Right lobe of liver (tissue), 4 donors: Measurements from ENCODE around the gene PABPC1L2A.
"Not testable (repeated sequence)": the region's sequence is repeated elsewhere in the genome, so short reads cannot be mapped to it uniquely, and the experiment has no call there.

ENCODE experiments used
- POLR2A ChIP-seq: fragments of 450-650 bp; IDR thresholded peaks from one replicate; pipeline ENCODE4 v1.6.1; 2017; ENCODE audit warnings: antibody characterized with exemption, mild to moderate bottlenecking
- TF ChIP-seq, protein P1 (sequence below), 4 donors: fragments of 200-600 bp in 3 of 4; fragments of 450-650 bp in 1 of 4; IDR thresholded peaks; one replicate each; pipeline versions ENCODE4 v1.5.1 to v1.8.0; 2016 to 2022; ENCODE audit warnings: antibody characterized with exemption in 4 of 4, mild to moderate bottlenecking in 2 of 4
- donor health status: DM: no; HTN: no; CAD: no.
- donor health status: DM: no; HTN: no; CAD: no.
- donor health status: DM: no; HTN: yes; CAD: no.

GRCh38 chrX:73078597-73078996 lies 715 bp downstream of the PABPC1L2A start:
- TF ChIP-seq, protein P1, sequence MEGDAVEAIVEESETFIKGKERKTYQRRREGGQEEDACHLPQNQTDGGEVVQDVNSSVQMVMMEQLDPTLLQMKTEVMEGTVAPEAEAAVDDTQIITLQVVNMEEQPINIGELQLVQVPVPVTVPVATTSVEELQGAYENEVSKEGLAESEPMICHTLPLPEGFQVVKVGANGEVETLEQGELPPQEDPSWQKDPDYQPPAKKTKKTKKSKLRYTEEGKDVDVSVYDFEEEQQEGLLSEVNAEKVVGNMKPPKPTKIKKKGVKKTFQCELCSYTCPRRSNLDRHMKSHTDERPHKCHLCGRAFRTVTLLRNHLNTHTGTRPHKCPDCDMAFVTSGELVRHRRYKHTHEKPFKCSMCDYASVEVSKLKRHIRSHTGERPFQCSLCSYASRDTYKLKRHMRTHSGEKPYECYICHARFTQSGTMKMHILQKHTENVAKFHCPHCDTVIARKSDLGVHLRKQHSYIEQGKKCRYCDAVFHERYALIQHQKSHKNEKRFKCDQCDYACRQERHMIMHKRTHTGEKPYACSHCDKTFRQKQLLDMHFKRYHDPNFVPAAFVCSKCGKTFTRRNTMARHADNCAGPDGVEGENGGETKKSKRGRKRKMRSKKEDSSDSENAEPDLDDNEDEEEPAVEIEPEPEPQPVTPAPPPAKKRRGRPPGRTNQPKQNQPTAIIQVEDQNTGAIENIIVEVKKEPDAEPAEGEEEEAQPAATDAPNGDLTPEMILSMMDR (IDR thresholded peaks at IDR 0.05), result not testable (repeated sequence)
- TF ChIP-seq POLR2A, result not testable (repeated sequence)
